Measurements from ENCODE around the gene ZNF519.
"Not testable (repeated sequence)": the region's sequence is repeated elsewhere in the genome, so short reads cannot be mapped to it uniquely, and the experiment has no call there.

- not testable (repeated sequence) for TF ChIP-seq POLR2A, CTCF, EP300, POLR2AphosphoS5 (IDR thresholded peaks at IDR 0.05)
Measured at GRCh38 chr18:14143871-14144627, 11.8 kb upstream of the ZNF519 start.
